Neural progenitor cell (in vitro differentiated cells): Measurements from ENCODE around the gene PRSS38. TPM values are rescaled to one million over a fixed set of nuclear protein-coding genes. Genes with fewer than 3 reads are reported as not detected.

Experiments
- DNase-seq: peaks from one replicate; pipeline ENCODE4 v3.0.0-alpha.2; 2016; ENCODE audit warnings: low spot score
- H2AFZ ChIP-seq: fragments of 200-600 bp; sonication (generic); replicated peaks from 2 replicates; pipeline ENCODE4 v1.6.1; 2016; ENCODE audit warnings: antibody characterized with exemption
- H3F3A ChIP-seq: fragments of 200-600 bp; sonication (generic); 2 replicates; pipeline ENCODE4 v1.6.1; 2016; ENCODE audit warnings: antibody characterized with exemption, low read depth
- H3K27ac ChIP-seq: fragments of 200-600 bp; sonication (generic); 2 replicates; pipeline ENCODE4 v1.5.1; 2016; ENCODE audit warnings: mild to moderate bottlenecking
- H3K27me3 ChIP-seq: fragments of 200-600 bp; sonication (generic); 2 replicates; pipeline ENCODE4 v1.6.1; 2016; ENCODE audit warnings: mild to moderate bottlenecking, moderate library complexity
- H3K36me3 ChIP-seq: fragments of 200-600 bp; sonication (generic); 2 replicates; pipeline ENCODE4 v1.5.1; 2016
- H3K4me1 ChIP-seq: fragments of 200-600 bp; sonication (generic); 2 replicates; pipeline ENCODE4 v1.6.1; 2016; ENCODE audit warnings: mixed run types
- H3K4me2 ChIP-seq: fragments of 200-600 bp; sonication (generic); 2 replicates; pipeline ENCODE4 v1.6.1; 2016
- H3K4me3 ChIP-seq: fragments of 200-600 bp; sonication (generic); 2 replicates; pipeline ENCODE4 v1.5.1; 2016
- H3K79me2 ChIP-seq: fragments of 200-600 bp; sonication (generic); 2 replicates; pipeline ENCODE4 v1.6.1; 2016; ENCODE audit warnings: low read depth
- H3K9ac ChIP-seq: fragments of 200-600 bp; sonication (generic); 2 replicates; pipeline ENCODE4 v1.6.1; 2016
- H3K9me3 ChIP-seq: fragments of 200-600 bp; sonication (generic); 2 replicates; pipeline ENCODE4 v1.5.1; 2016; ENCODE audit warnings: low read depth
- H4K20me1 ChIP-seq: fragments of 200-600 bp; sonication (generic); 2 replicates; pipeline ENCODE4 v1.6.1; 2016; ENCODE audit warnings: low read depth
- H3K27ac Mint-ChIP-seq: 3 replicates; pipeline ENCODE4 v1.8.0; 2021; ENCODE audit warnings: mixed read lengths
- H3K27me3 Mint-ChIP-seq: 2 replicates; pipeline ENCODE4 v1.8.0; 2022; ENCODE audit warnings: low read depth, mild to moderate bottlenecking, inconsistent platforms, moderate library complexity, mixed read lengths; ENCODE audit not compliant: insufficient read depth
- H3K36me3 Mint-ChIP-seq: 3 replicates; pipeline ENCODE4 v1.8.0; 2021; ENCODE audit warnings: mixed read lengths
- H3K4me1 Mint-ChIP-seq: 3 replicates; pipeline ENCODE4 v1.8.0; 2021; ENCODE audit warnings: mixed read lengths
- H3K4me3 Mint-ChIP-seq: 3 replicates; pipeline ENCODE4 v1.8.0; 2021; ENCODE audit warnings: mild to moderate bottlenecking, moderate library complexity, mixed read lengths
- H3K9me3 Mint-ChIP-seq: 3 replicates; pipeline ENCODE4 v1.8.0; 2020; ENCODE audit warnings: mixed read lengths
- CTCF ChIP-seq: fragments of 200-600 bp; sonication (generic); IDR thresholded peaks from 2 replicates; pipeline ENCODE4 v1.5.1; 2017; ENCODE audit warnings: antibody characterized with exemption, mild to moderate bottlenecking
- EZH2 ChIP-seq: fragments of 200-600 bp; sonication (generic); IDR thresholded peaks from 2 replicates; pipeline ENCODE4 v1.6.1; 2017; ENCODE audit warnings: antibody characterized with exemption, mild to moderate bottlenecking, moderate library complexity
- EZH2phosphoT487 ChIP-seq: fragments of 200-600 bp; sonication (generic); IDR thresholded peaks from 2 replicates; pipeline ENCODE4 v1.6.1; 2017; ENCODE audit warnings: antibody characterized with exemption
- total RNA-seq: library from RNA; depleted of rRNA; stranded (reverse); fragments of >200 nt; gene quantifications from 2 replicates; pipeline ENCODE4 v1.2.3, GENCODE V29; 2015; ENCODE audit warnings: low replicate concordance

Gene PRSS38
- total RNA-seq, 1 donor from 2014 or later: not detected

DNA sequence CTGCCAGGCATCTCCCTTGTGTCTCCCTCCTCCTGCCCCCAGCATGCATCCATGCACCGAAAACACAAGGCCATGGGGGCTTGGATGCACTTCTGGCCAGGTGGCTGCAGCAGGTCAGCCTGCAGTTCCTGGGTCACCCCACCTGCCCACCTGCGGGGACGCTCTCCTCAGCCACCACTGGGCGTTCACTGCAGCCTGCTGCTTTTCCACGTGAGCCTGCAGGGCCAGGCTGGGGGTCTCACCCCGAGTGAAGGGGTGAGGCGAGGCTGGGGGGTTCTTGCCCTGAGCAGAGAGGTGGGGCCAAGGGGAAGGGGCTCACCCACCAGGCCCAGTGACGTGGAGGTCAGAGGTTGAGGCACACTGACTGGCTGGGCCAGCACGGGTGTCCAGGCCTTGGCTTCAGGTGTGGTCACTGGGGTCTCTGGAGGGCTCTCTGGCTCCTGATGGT lies 67.6 kb downstream of the PRSS38 start:
- H3K27ac ChIP-seq: no peak overlapping the region
- H4K20me1 ChIP-seq: no peaks in the 10 kb centered on the region
- Mint-ChIP-seq H3K4me3 (no peak overlapping the region), H3K27ac (no peak overlapping the region), H3K4me1 (peaks cover 11% of the 10 kb centered on the region), H3K27me3 (peaks cover 2% of the 10 kb centered on the region), H3K36me3 (no peaks in the 10 kb centered on the region), H3K9me3 (peaks cover 2% of the 10 kb centered on the region)
- H3K36me3 ChIP-seq: no peaks in the 10 kb centered on the region
- no peaks in the 10 kb centered on the region for H3F3A ChIP-seq
- no peak overlapping the region for H3K4me2 ChIP-seq
- H3K9me3 ChIP-seq: no peaks in the 10 kb centered on the region
- peaks cover 29% of the 10 kb centered on the region for H3K4me1 ChIP-seq
- no peaks in the 10 kb centered on the region for H3K79me2 ChIP-seq
- H3K4me3 ChIP-seq: no peak overlapping the region
- TF ChIP-seq EZH2phosphoT487: no peak
- no peak for TF ChIP-seq CTCF
- TF ChIP-seq EZH2: no peak
- no peak overlapping the region for H3K9ac ChIP-seq
- H3K27me3 ChIP-seq: peaks cover 7% of the 10 kb centered on the region
- H2AFZ ChIP-seq: no peak overlapping the region
- DNase-seq: no peak

GRCh38 chr1:227883641-227884301 lies 68.3 kb downstream of the PRSS38 start:
- no peak overlapping the region for H3K9ac ChIP-seq
- H3K36me3 Mint-ChIP-seq: no peaks in the 10 kb centered on the region
- peaks cover 11% of the 10 kb centered on the region for H3K4me1 Mint-ChIP-seq
- H3K79me2 ChIP-seq: no peaks in the 10 kb centered on the region
- H3K27ac Mint-ChIP-seq: no peak overlapping the region
- no peak overlapping the region for H3K4me3 Mint-ChIP-seq
- no peaks in the 10 kb centered on the region for H3F3A ChIP-seq
- H3K4me3 ChIP-seq: no peak overlapping the region
- H3K27me3 ChIP-seq: peaks cover 7% of the 10 kb centered on the region
- DNase-seq: no peak
- no peak overlapping the region for H2AFZ ChIP-seq
- no peaks in the 10 kb centered on the region for H3K9me3 ChIP-seq
- H3K27ac ChIP-seq: no peak overlapping the region
- no peaks in the 10 kb centered on the region for H4K20me1 ChIP-seq
- H3K27me3 Mint-ChIP-seq: peaks cover 2% of the 10 kb centered on the region
- H3K4me1 ChIP-seq: peaks cover 29% of the 10 kb centered on the region
- peaks cover 2% of the 10 kb centered on the region for H3K9me3 Mint-ChIP-seq
- H3K4me2 ChIP-seq: no peak overlapping the region
- TF ChIP-seq EZH2 (no peak), EZH2phosphoT487 (no peak), CTCF (no peak)
- H3K36me3 ChIP-seq: no peaks in the 10 kb centered on the region

DNA sequence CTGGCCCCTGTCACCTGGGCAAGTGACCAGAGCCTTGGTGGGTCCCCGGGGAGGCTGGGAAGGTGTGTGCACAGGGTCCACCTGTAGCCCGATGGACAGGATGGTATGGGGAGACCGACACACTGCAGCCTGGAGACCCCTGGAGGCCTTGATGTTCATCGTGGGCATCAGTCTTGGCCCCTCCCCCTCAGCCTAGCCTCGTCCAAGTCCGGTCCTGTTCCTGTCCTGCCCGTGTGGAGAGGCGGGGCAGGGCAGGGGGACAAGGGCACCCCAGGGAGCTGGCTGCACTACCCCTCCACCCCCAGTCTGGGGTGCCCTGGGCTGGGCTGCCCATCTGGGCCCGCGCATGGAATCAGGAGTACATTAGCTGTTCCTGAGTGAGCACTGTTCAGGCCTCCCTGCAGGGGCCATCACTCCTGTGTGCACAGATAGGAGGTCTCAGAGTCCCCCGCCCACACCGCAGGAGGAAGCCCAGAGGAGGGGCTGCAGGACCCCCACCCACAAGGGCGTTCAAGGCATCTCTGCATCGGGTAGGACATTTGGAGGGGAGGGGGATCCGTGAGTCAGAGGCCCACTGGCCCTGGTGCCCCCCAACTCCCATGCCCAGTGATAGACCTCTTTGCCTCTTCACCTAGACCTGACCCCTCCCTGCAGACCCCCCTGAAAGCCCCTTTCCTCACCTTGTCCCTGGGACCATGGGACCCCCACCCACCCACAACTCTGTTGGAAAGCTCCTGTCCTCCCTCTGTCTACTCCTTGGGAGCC lies 69.1 kb downstream of the PRSS38 start:
- H3K4me3 Mint-ChIP-seq: no peak overlapping the region
- Histone ChIP-seq H3K27me3 (peaks cover 2% of the 10 kb centered on the region), H3K79me2 (no peaks in the 10 kb centered on the region), H2AFZ (no peak overlapping the region), H3K4me2 (no peak overlapping the region), H3F3A (no peaks in the 10 kb centered on the region), H4K20me1 (no peaks in the 10 kb centered on the region), H3K4me3 (no peak overlapping the region), H3K36me3 (no peaks in the 10 kb centered on the region), H3K9ac (no peak overlapping the region), H3K27ac (no peak overlapping the region), H3K4me1 (peaks cover 29% of the 10 kb centered on the region), H3K9me3 (no peaks in the 10 kb centered on the region)
- no peak overlapping the region for H3K27ac Mint-ChIP-seq
- H3K4me1 Mint-ChIP-seq: peaks cover 11% of the 10 kb centered on the region
- H3K27me3 Mint-ChIP-seq: peaks cover 2% of the 10 kb centered on the region
- H3K9me3 Mint-ChIP-seq: peaks cover 2% of the 10 kb centered on the region
- DNase-seq: no peak
- no peak for TF ChIP-seq EZH2phosphoT487
- TF ChIP-seq EZH2: no peak
- TF ChIP-seq CTCF: no peak
- no peaks in the 10 kb centered on the region for H3K36me3 Mint-ChIP-seq
